BJ (cell line): ENCODE measurements around the gene GPR42. TPM values are rescaled to one million over a fixed set of nuclear protein-coding genes. Genes with fewer than 3 reads are reported as not detected.

ENCODE experiments used
- CTCF ChIA-PET: fragments of 350-600 bp; formaldehyde crosslinking; extraction: SDS; loops from one replicate; lab custom pipeline; 2021; ENCODE audit warnings: antibody characterized with exemption, inconsistent platforms; lab: Yijun Ruan, JAX
- POLR2A ChIA-PET: fragments of 300-600 bp; sonication (Branson Sonifier 250); formaldehyde crosslinking; extraction: SDS; loops from one replicate; lab custom pipeline; 2021; ENCODE audit warnings: antibody characterized with exemption; lab: Charles Lee
- DNase-seq: peaks from one replicate; pipeline ENCODE4 v3.0.0-alpha.2; 2011; ENCODE audit warnings: low read depth
- H3K27me3 ChIP-seq: 2 replicates; pipeline ENCODE4 v1.6.0; 2011; ENCODE audit warnings: low read length; ENCODE audit not compliant: control insufficient read depth, insufficient read depth
- H3K36me3 ChIP-seq: 2 replicates; pipeline ENCODE4 v1.5.1; 2011; ENCODE audit warnings: low read length; ENCODE audit not compliant: control insufficient read depth, insufficient read depth
- H3K4me3 ChIP-seq: 2 replicates; pipeline ENCODE4 v1.5.1; 2011; ENCODE audit warnings: low read depth, mild to moderate bottlenecking, control low read depth, low read length
- CTCF ChIP-seq: IDR thresholded peaks from 2 replicates; pipeline ENCODE4 v1.5.1; 2011; ENCODE audit warnings: low read depth, mild to moderate bottlenecking, control low read depth, inconsistent platforms, low read length, moderate library complexity; ENCODE audit not compliant: insufficient read depth
- polyA plus RNA-seq: library from polyadenylated mRNA; depleted of rRNA; stranded (reverse); fragments of >200 nt; gene quantifications from 2 replicates; pipeline ENCODE4 v1.2.3, GENCODE V29; 2011

GPR42 gene
- polyA plus RNA-seq, 1 experiment = not detected

GRCh38 chr19:35352448-35353304 is 18.2 kb upstream of the GPR42 start:
- no peak overlapping the region for H3K4me3 ChIP-seq
- POLR2A ChIA-PET = no interaction called here
- H3K36me3 ChIP-seq = no peaks in the 10 kb centered on the region
- H3K27me3 ChIP-seq = peaks cover 2% of the 10 kb centered on the region; the same call in 1 of the 2 replicates
- TF ChIP-seq CTCF = peak; percentile 80
- CTCF ChIA-PET = interaction anchor here (0.6 to 4.2 kb wide), 25 partner anchors 9 to 361 kb away, joined by 3 to 36 read pairs (median 4); partner anchors contain the start of gene HAUS5
- DNase-seq = peak; percentile 3

GRCh38 chr19:35353635-35354034 is 17.2 kb upstream of the GPR42 start:
- no peaks in the 10 kb centered on the region for H3K36me3 ChIP-seq
- TF ChIP-seq CTCF = no peak
- CTCF ChIA-PET = interaction anchor here (0.7 to 4.2 kb wide), 18 partner anchors 8 to 360 kb away, joined by 3 to 36 read pairs (median 4); no protein-coding TSS in a partner anchor
- no peak for DNase-seq
- POLR2A ChIA-PET = no interaction called here
- peaks cover 2% of the 10 kb centered on the region; the same call in 1 of the 2 replicates for H3K27me3 ChIP-seq
- H3K4me3 ChIP-seq = no peak overlapping the region

GRCh38 chr19:35354898-35355297 is 16.0 kb upstream of the GPR42 start:
- peaks cover 2% of the 10 kb centered on the region; the same call in 1 of the 2 replicates for H3K27me3 ChIP-seq

GRCh38 chr19:35355791-35356460 is 14.9 kb upstream of the GPR42 start:
- Histone ChIP-seq H3K27me3 (peaks cover 2% of the 10 kb centered on the region; the same call in 1 of the 2 replicates), H3K4me3 (no peak overlapping the region), H3K36me3 (no peaks in the 10 kb centered on the region)
- ChIA-PET CTCF (interaction anchor here (4.2 kb wide), 1 partner anchor 140 kb away, joined by 36 read pairs; no protein-coding TSS in a partner anchor), POLR2A (no interaction called here)
- no peak for DNase-seq
- no peak for TF ChIP-seq CTCF

More at GRCh38 chr19:35354898-35355297, 16.0 kb upstream of the GPR42 start:
- TF ChIP-seq CTCF = no peak
- CTCF ChIA-PET = interaction anchor here (0.6 to 4.2 kb wide), 4 partner anchors 10 to 465 kb away, joined by 4 to 36 read pairs (median 11); no protein-coding TSS in a partner anchor
- POLR2A ChIA-PET = no interaction called here
- no peak for DNase-seq
- Histone ChIP-seq H3K36me3 (no peaks in the 10 kb centered on the region), H3K4me3 (no peak overlapping the region)
